ENCODE results near the gene DACH1.

The DACH1 gene

DNA sequence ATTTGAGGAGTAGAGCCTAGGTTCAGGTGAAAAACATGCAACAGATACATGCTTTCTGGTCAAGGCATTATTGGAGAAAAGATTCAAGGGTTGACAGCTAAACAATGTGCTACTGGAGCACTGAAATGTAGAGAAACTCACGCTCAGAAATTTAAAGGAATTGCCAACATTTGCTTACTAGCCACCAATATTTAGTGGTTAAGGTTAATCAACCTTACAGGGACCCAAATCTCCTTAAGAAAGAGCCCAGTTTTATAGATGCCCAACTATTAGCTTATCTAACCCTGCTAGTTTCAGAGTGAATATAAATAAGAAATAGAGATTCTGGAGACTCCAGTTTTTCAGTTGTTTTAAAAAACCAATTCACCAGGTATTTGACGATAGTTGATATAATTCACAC is 203.6 kb downstream of the DACH1 start:
- CTCF ChIA-PET: no interaction called here
- no peak overlapping the region for H3K4me3 ChIP-seq (ENCODE audit: low read depth, low read length)
- TF ChIP-seq ZFP37 (tag by site-specific recombination; IDR thresholded peaks at IDR 0.05) (no peak), ZNF629 (tag by site-specific recombination; IDR thresholded peaks at IDR 0.05) (no peak), GFI1B (tag by site-specific recombination; IDR thresholded peaks at IDR 0.05) (no peak), ZNF335 (tag by site-specific recombination; conservative IDR thresholded peaks at IDR 0.05) (no peak), ZNF76 (tag by site-specific recombination; IDR thresholded peaks at IDR 0.05; ENCODE audit: borderline replicate concordance, low read depth) (no peak)
- no peaks in the 10 kb centered on the region for H3K9me3 ChIP-seq (ENCODE audit: control insufficient read depth, insufficient read depth, low read depth, low read length)
- no peaks in the 10 kb centered on the region for H3K36me3 ChIP-seq (ENCODE audit: control insufficient read depth in 2 of 2, insufficient read depth in 1 of 2, low read length in 2 of 2)
- no peaks in the 10 kb centered on the region for H3K4me1 ChIP-seq (ENCODE audit: control insufficient read depth, insufficient read depth, low read length)
- H3K27ac ChIP-seq (ENCODE audit: extremely low read depth, low read depth, low read length): no peak overlapping the region
- POLR2A ChIA-PET: no interaction called here

DNA sequence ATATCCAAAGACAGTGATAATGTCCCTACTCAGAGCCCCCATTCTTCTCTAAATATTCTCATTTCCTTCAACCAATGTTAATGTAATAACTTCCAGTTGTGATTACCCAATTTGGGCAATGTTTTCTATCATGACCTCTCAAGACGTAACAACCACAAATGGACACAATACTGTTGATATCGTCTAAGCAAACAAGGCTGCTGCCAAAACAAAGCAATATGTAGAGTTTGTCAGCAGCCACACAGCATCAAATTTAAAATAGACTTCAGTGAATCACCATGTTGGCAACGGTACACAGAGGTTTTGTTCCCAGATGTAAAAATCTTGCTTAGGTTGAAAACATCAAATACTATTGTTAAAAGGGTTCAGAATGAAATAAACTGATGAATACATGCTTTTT is 205.1 kb downstream of the DACH1 start:
- H3K36me3 ChIP-seq (ENCODE audit: control insufficient read depth in 2 of 2, insufficient read depth in 1 of 2, low read length in 2 of 2): no peaks in the 10 kb centered on the region
- TF ChIP-seq ZNF791 (tag by site-specific recombination; IDR thresholded peaks at IDR 0.05): no peak
- no peak for TF ChIP-seq ZNF596 (tag by site-specific recombination; IDR thresholded peaks at IDR 0.05)
- TF ChIP-seq, protein P1, sequence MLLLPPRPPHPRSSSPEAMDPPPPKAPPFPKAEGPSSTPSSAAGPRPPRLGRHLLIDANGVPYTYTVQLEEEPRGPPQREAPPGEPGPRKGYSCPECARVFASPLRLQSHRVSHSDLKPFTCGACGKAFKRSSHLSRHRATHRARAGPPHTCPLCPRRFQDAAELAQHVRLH (tag by site-specific recombination; IDR thresholded peaks at IDR 0.05): no peak
- no peak overlapping the region for H3K27ac ChIP-seq (ENCODE audit: extremely low read depth, low read depth, low read length)
- H3K4me1 ChIP-seq (ENCODE audit: control insufficient read depth, insufficient read depth, low read length): no peaks in the 10 kb centered on the region
- H3K9me3 ChIP-seq (ENCODE audit: control insufficient read depth, insufficient read depth, low read depth, low read length): no peaks in the 10 kb centered on the region
- ChIA-PET CTCF (no interaction called here), POLR2A (no interaction called here)
- H3K4me3 ChIP-seq (ENCODE audit: low read depth, low read length): no peak overlapping the region

DNA sequence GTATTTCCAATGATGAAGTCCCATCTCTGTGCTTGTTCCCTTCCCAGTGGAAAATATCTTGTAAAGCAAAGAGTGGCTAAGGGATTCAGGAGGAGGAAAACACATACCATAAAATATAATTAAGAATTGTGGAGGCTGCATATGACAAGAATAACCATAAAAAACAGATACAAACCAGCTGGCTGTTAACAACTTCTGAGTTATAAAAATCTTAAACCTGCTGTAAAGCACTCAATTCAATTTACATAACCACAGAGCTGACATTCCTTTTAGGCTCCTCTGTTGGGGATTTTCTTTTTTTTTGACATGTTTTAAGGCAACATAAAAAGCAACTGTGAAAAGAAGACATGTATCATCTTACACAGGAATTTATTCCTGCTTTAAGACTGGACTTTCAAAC is 207.6 kb downstream of the DACH1 start:
- TF ChIP-seq ZNF391 (tag by site-specific recombination; IDR thresholded peaks at IDR 0.05; ENCODE audit: borderline replicate concordance, low read depth) (no peak), OSR2 (tag by site-specific recombination; IDR thresholded peaks at IDR 0.05) (peak; percentile 57; the same call in 1 of the 2 replicates), ZNF776 (tag by site-specific recombination; IDR thresholded peaks at IDR 0.05; ENCODE audit: borderline replicate concordance) (no peak), ZNF654 (tag by site-specific recombination; IDR thresholded peaks at IDR 0.05; ENCODE audit: low read depth) (no peak), FEZF1 (tag by site-specific recombination; IDR thresholded peaks at IDR 0.05) (peak; percentile 58), MZF1 (tag by site-specific recombination; IDR thresholded peaks at IDR 0.05; ENCODE audit: borderline replicate concordance) (peak; percentile 82; the same call in 1 of the 2 replicates)
- TF ChIP-seq, protein P2, sequence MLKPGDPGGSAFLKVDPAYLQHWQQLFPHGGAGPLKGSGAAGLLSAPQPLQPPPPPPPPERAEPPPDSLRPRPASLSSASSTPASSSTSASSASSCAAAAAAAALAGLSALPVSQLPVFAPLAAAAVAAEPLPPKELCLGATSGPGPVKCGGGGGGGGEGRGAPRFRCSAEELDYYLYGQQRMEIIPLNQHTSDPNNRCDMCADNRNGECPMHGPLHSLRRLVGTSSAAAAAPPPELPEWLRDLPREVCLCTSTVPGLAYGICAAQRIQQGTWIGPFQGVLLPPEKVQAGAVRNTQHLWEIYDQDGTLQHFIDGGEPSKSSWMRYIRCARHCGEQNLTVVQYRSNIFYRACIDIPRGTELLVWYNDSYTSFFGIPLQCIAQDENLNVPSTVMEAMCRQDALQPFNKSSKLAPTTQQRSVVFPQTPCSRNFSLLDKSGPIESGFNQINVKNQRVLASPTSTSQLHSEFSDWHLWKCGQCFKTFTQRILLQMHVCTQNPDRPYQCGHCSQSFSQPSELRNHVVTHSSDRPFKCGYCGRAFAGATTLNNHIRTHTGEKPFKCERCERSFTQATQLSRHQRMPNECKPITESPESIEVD (tag by site-specific recombination; IDR thresholded peaks at IDR 0.05): peak; percentile 90
- TF ChIP-seq, protein P3, sequence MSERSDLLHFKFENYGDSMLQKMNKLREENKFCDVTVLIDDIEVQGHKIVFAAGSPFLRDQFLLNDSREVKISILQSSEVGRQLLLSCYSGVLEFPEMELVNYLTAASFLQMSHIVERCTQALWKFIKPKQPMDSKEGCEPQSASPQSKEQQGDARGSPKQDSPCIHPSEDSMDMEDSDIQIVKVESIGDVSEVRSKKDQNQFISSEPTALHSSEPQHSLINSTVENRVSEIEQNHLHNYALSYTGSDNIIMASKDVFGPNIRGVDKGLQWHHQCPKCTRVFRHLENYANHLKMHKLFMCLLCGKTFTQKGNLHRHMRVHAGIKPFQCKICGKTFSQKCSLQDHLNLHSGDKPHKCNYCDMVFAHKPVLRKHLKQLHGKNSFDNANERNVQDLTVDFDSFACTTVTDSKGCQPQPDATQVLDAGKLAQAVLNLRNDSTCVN (tag by site-specific recombination; optimal IDR thresholded peaks at IDR 0.05): no peak
- TF ChIP-seq, protein P4, sequence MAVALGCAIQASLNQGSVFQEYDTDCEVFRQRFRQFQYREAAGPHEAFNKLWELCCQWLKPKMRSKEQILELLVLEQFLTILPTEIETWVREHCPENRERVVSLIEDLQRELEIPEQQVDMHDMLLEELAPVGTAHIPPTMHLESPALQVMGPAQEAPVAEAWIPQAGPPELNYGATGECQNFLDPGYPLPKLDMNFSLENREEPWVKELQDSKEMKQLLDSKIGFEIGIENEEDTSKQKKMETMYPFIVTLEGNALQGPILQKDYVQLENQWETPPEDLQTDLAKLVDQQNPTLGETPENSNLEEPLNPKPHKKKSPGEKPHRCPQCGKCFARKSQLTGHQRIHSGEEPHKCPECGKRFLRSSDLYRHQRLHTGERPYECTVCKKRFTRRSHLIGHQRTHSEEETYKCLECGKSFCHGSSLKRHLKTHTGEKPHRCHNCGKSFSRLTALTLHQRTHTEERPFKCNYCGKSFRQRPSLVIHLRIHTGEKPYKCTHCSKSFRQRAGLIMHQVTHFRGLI (tag by site-specific recombination; IDR thresholded peaks at IDR 0.05): no peak
- ChIA-PET CTCF (no interaction called here), POLR2A (no interaction called here)
- Histone ChIP-seq H3K27ac (ENCODE audit: extremely low read depth, low read depth, low read length) (no peak overlapping the region), H3K4me3 (ENCODE audit: low read depth, low read length) (no peak overlapping the region), H3K9me3 (ENCODE audit: control insufficient read depth, insufficient read depth, low read depth, low read length) (no peaks in the 10 kb centered on the region), H3K36me3 (ENCODE audit: control insufficient read depth in 2 of 2, insufficient read depth in 1 of 2, low read length in 2 of 2) (no peaks in the 10 kb centered on the region), H3K4me1 (ENCODE audit: control insufficient read depth, insufficient read depth, low read length) (no peaks in the 10 kb centered on the region)
